Transverse colon (tissue), 4 donors: ENCODE measurements around the gene RAB13. TPM values are rescaled to one million over a fixed set of nuclear protein-coding genes. Genes with fewer than 3 reads are reported as not detected.

ENCODE experiments used
- DNase-seq: peaks from one replicate; pipeline ENCODE4 v3.0.0-alpha.2; 2019
- H3K27ac ChIP-seq, 4 donors: fragments of 200-600 bp; sonication (generic); 2 replicates each; pipeline ENCODE4 v1.5.1; 2016 to 2018; ENCODE audit warnings: inconsistent platforms in 4 of 4
- H3K27me3 ChIP-seq: fragments of 200-600 bp; sonication (generic); 2 replicates; pipeline ENCODE4 v1.5.1; 2017; ENCODE audit warnings: inconsistent platforms
- H3K36me3 ChIP-seq, 4 donors: fragments of 200-600 bp; sonication (generic); 2 replicates each; pipeline ENCODE4 v1.5.1; 2017 to 2019; ENCODE audit warnings: inconsistent platforms in 4 of 4
- H3K4me1 ChIP-seq, 4 donors: fragments of 200-600 bp; sonication (generic); 2 replicates each; pipeline ENCODE4 v1.5.1; 2017 to 2020; ENCODE audit warnings: inconsistent platforms in 4 of 4
- H3K4me3 ChIP-seq, 4 donors: fragments of 200-600 bp; sonication (generic); 1 replicate in 1 of 4; 2 replicates in 3 of 4; pipeline versions ENCODE4 v1.5.1 to v1.6.1; 2017 to 2019; ENCODE audit warnings: inconsistent platforms in 4 of 4
- H3K9me3 ChIP-seq, 2 donors: fragments of 200-600 bp; sonication (generic); 2 replicates each; pipeline ENCODE4 v1.5.1; 2017 to 2019; ENCODE audit warnings: inconsistent platforms in 2 of 2
- CTCF ChIP-seq, 5 experiments: fragments of 200-600 bp in 3 of 5; fragments of 450-650 bp in 2 of 5; sonication (generic) in 3 of 5; IDR thresholded peaks; 1 replicate in 2 of 5; 2 replicates in 3 of 5; pipeline ENCODE4 v1.5.1; 2016 to 2017; ENCODE audit warnings: antibody characterized with exemption in 5 of 5, inconsistent platforms in 3 of 5, mild to moderate bottlenecking in 2 of 5, moderate library complexity in 1 of 5
- EP300 ChIP-seq: sonication (generic); formaldehyde crosslinking; IDR thresholded peaks from one replicate; pipeline ENCODE4 v1.6.1; 2017; ENCODE audit warnings: antibody characterized with exemption, low read depth
- POLR2A ChIP-seq: fragments of 450-650 bp; IDR thresholded peaks from one replicate; pipeline ENCODE4 v1.6.1; 2016; ENCODE audit warnings: antibody characterized with exemption, mild to moderate bottlenecking, moderate library complexity
- POLR2AphosphoS5 ChIP-seq, 3 donors: sonication (generic); formaldehyde crosslinking; IDR thresholded peaks; one replicate each; pipeline ENCODE4 v1.6.1; 2016; ENCODE audit warnings: antibody characterized with exemption in 3 of 3
- WGBS, 2 donors: methylation state at CpG; one replicate each; pipeline ENCODE4 v1.1.5; 2018; ENCODE audit warnings: low coverage in 1 of 2; 5-methylcytosine and 5-hydroxymethylcytosine counted together
- in situ Hi-C, 4 donors: fragments of 200-750 bp; cut with MboI; loops; one replicate each; pipeline versions ENCODE4 v1.15.0 to v1.15.1; 2017; ENCODE audit warnings: low sequenced_read_pairs in 3 of 4, low pct_ligation_motif_present in 1 of 4, low pct_unique_long_range_greater_than_20kb in 1 of 4
- intact Hi-C: fragments of 100-400 bp; cut with DNase I; formaldehyde crosslinking; loops from one replicate; pipeline ENCODE4 v1.15.1; 2023; ENCODE audit warnings: low total_unique reads
- total RNA-seq, 4 donors: library from RNA; depleted of rRNA; stranded (reverse); fragments of >200 nt; gene quantifications; one replicate each; pipeline ENCODE4 v1.1.0, GENCODE V29; 2016

Gene RAB13
- total RNA-seq, 4 donors from 2014 or later: 4.0 to 27.9 (median 15.4) TPM

- Histone ChIP-seq H3K27ac (peak overlapping the region; percentile 88 to 96 (median 96)), H3K4me3 (peak overlapping the region; percentile 27 to 58 (median 55)), H3K27me3 (no peaks in the 10 kb centered on the region), H3K36me3 (no peaks in the 10 kb centered on the region), H3K4me1 (peaks cover 11 to 37% (median 27%) of the 10 kb centered on the region in 4 donors), H3K9me3 (no peaks in the 10 kb centered on the region)
- 2 to 3% methylated on average over 6 to 8 of the region's 8 CpGs for WGBS, 2 donors
- peak; percentile 70 for DNase-seq
- in situ Hi-C loops: loop anchor here in 1 of 4 donors (25.0 kb wide), 1 partner anchor 306 kb away; the partner anchor contains the start of genes ILF2 and SNAPIN
- TF ChIP-seq POLR2AphosphoS5 (IDR thresholded peaks at IDR 0.05) (no peak), CTCF (IDR thresholded peaks at IDR 0.05) (peak in 1 of 5 experiments; percentile 2), EP300 (no peak), POLR2A (no peak)
- intact Hi-C loops: no loop called here
Observed at GRCh38 chr1:153968000-153968363, 18.2 kb downstream of the RAB13 start.

- intact Hi-C loops: no loop called here
- Histone ChIP-seq H3K9me3 (no peaks in the 10 kb centered on the region), H3K27me3 (no peaks in the 10 kb centered on the region), H3K4me3 (peak within 1 kb of the TSS; percentile 53 to 58 (median 56)), H3K27ac (peak within 1 kb of the TSS; percentile 88 to 96 (median 96)), H3K4me1 (peaks cover 12 to 42% (median 32%) of the 10 kb centered on the region in 4 donors), H3K36me3 (no peaks in the 10 kb centered on the region)
- in situ Hi-C loops: loop anchor here in 1 of 4 donors (25.0 kb wide), 1 partner anchor 305 kb away; the partner anchor contains the start of genes ILF2 and SNAPIN
- 0% methylated on average over 13 to 48 of the region's 60 CpGs for WGBS, 2 donors
- peak; percentile 92 for DNase-seq
- TF ChIP-seq POLR2AphosphoS5 (IDR thresholded peaks at IDR 0.05) (peak; percentile 94 to 98 (median 97)), EP300 (no peak), CTCF (IDR thresholded peaks at IDR 0.05) (peak; percentile 15 to 29 (median 24)), POLR2A (peak; percentile 94)
Observed at GRCh38 chr1:153967107-153967999, 18.8 kb downstream of the RAB13 start, which contains the start of gene CREB3L4. TSS of gene CREB3L4 (plus strand) at chr1:153967902. CDS start at chr1:153968526, 624 bp downstream.

- peak; percentile 63 for DNase-seq
- Histone ChIP-seq H3K27ac (peak overlapping the region; percentile 89 to 99 (median 96)), H3K36me3 (no peaks in the 10 kb centered on the region), H3K4me1 (peaks cover 24 to 58% (median 43%) of the 10 kb centered on the region in 4 donors), H3K27me3 (no peaks in the 10 kb centered on the region), H3K4me3 (peak overlapping the region; percentile 41 to 87 (median 70)), H3K9me3 (no peaks in the 10 kb centered on the region)
- in situ Hi-C loops (loop anchor here in 1 of 4 donors (25.0 kb wide), 1 partner anchor 302 kb away; the partner anchor contains the start of genes ILF2 and SNAPIN), intact Hi-C loops (no loop called here)
- TF ChIP-seq POLR2A (no peak), EP300 (no peak), POLR2AphosphoS5 (IDR thresholded peaks at IDR 0.05) (no peak), CTCF (IDR thresholded peaks at IDR 0.05) (no peak)
- WGBS, 2 donors: 0% methylated on average over 22 of the region's 22 CpGs; no CpG with 5 or more reads in 1 of the 2 donors
Observed at GRCh38 chr1:153963850-153964331, 22.2 kb downstream of the RAB13 start.
